ENCODE results near the gene NEU3. TPM values are rescaled to one million over a fixed set of nuclear protein-coding genes. Genes with fewer than 3 reads are reported as not detected.

Gene NEU3
- total RNA-seq, 1 donor from 2014 or later, result 16.5 TPM

- ChIA-PET POLR2A (no interaction called here), CTCF (interaction anchor here (1.0 to 4.8 kb wide), 12 partner anchors 8 to 225 kb away, joined by 3 to 27 read pairs (median 4); no protein-coding TSS in a partner anchor)
- ATAC-seq (ENCODE audit: low read depth) (no peak), DNase-seq (no peak)
- intact Hi-C loops (cut with micrococcal nuclease), result loop anchor here (1.0 to 5.0 kb wide), 3 partner anchors 119 to 225 kb away; no protein-coding TSS in a partner anchor
- Mint-ChIP-seq H3K27ac (no peak overlapping the region), H3K9me3 (peaks cover 4% of the 10 kb centered on the region), H3K36me3 (ENCODE audit: low read depth) (peaks cover 4% of the 10 kb centered on the region), H3K4me1 (no peaks in the 10 kb centered on the region), H3K4me3 (no peak overlapping the region), H3K27me3 (no peaks in the 10 kb centered on the region)
- TF ChIP-seq, protein P1, sequence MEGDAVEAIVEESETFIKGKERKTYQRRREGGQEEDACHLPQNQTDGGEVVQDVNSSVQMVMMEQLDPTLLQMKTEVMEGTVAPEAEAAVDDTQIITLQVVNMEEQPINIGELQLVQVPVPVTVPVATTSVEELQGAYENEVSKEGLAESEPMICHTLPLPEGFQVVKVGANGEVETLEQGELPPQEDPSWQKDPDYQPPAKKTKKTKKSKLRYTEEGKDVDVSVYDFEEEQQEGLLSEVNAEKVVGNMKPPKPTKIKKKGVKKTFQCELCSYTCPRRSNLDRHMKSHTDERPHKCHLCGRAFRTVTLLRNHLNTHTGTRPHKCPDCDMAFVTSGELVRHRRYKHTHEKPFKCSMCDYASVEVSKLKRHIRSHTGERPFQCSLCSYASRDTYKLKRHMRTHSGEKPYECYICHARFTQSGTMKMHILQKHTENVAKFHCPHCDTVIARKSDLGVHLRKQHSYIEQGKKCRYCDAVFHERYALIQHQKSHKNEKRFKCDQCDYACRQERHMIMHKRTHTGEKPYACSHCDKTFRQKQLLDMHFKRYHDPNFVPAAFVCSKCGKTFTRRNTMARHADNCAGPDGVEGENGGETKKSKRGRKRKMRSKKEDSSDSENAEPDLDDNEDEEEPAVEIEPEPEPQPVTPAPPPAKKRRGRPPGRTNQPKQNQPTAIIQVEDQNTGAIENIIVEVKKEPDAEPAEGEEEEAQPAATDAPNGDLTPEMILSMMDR (IDR thresholded peaks at IDR 0.05), result no peak
These were observed 34.8 kb downstream of the NEU3 start for GRCh38 chr11:75023446-75024067.

DNA sequence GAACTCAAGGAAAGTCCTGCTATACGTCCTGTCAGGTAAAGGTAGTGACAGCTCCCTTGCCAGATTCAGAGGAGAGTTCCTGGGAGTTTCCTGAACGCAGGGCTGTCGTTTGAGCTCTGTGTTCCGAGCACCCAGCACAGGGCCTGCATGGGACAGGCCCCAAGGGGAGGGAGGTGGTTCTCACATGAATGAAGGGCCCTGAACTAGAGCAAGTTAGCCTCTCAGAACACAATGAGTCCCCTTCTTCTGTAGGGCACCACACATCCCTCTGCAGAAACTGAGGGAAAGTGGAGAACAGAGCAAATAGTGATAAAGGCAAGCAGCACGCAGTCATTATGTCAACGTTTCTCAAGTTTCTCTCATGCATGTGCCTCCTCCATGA lies 35.3 kb downstream of the NEU3 start:
- intact Hi-C loops (cut with micrococcal nuclease), result loop anchor here (5.0 kb wide), 1 partner anchor 118 kb away; no protein-coding TSS in a partner anchor
- Mint-ChIP-seq H3K9me3 (no peaks in the 10 kb centered on the region), H3K27me3 (no peaks in the 10 kb centered on the region), H3K4me1 (no peaks in the 10 kb centered on the region), H3K4me3 (no peak overlapping the region), H3K36me3 (ENCODE audit: low read depth) (no peaks in the 10 kb centered on the region), H3K27ac (no peak overlapping the region)
- POLR2A ChIA-PET, result no interaction called here
- DNase-seq (no peak), ATAC-seq (ENCODE audit: low read depth) (no peak)
- CTCF ChIA-PET, result interaction anchor here (1.1 to 4.8 kb wide), 5 partner anchors 8 to 181 kb away, joined by 3 to 26 read pairs (median 4); no protein-coding TSS in a partner anchor
- TF ChIP-seq, protein P1 (IDR thresholded peaks at IDR 0.05), result no peak

GRCh38 chr11:75024764-75025211 lies 36.1 kb downstream of the NEU3 start:
- DNase-seq, result no peak
- H3K9me3 Mint-ChIP-seq, result no peaks in the 10 kb centered on the region
- no peaks in the 10 kb centered on the region for H3K4me1 Mint-ChIP-seq
- TF ChIP-seq, protein P1 (IDR thresholded peaks at IDR 0.05), result no peak
- no peaks in the 10 kb centered on the region for H3K36me3 Mint-ChIP-seq (ENCODE audit: low read depth)
- POLR2A ChIA-PET, result no interaction called here
- ATAC-seq (ENCODE audit: low read depth), result no peak
- no peaks in the 10 kb centered on the region for H3K27me3 Mint-ChIP-seq
- intact Hi-C loops (cut with micrococcal nuclease), result loop anchor here (5.0 kb wide), 1 partner anchor 118 kb away; no protein-coding TSS in a partner anchor
- CTCF ChIA-PET, result interaction anchor here (1.0 to 4.8 kb wide), 4 partner anchors 9 to 222 kb away, joined by 3 to 26 read pairs (median 8); no protein-coding TSS in a partner anchor
- H3K4me3 Mint-ChIP-seq, result no peak overlapping the region
- no peak overlapping the region for H3K27ac Mint-ChIP-seq

DNA sequence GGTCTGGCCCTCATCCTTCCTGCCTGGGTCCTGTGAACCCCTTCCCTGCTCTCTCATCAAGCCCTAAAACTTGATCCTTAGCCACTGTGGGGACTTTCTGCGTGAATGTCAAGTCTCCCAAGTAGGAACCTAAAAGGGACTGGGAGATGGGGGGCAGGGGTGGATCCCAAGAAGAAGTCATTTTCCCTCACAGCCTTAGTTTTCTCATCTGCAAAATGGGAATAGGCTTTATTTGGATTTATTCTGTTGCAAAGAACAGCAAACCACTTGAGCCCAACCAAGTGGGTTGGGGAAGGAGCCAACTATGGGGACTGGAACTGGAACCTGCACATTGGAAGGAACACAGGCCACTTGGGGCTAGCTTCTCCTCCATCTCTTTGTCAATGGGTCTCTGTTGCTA lies 36.8 kb downstream of the NEU3 start:
- CTCF ChIA-PET, result interaction anchor here (4.8 kb wide), 1 partner anchor 96 kb away, joined by 26 read pairs; no protein-coding TSS in a partner anchor
- DNase-seq, result no peak
- Mint-ChIP-seq H3K36me3 (ENCODE audit: low read depth) (no peaks in the 10 kb centered on the region), H3K9me3 (no peaks in the 10 kb centered on the region), H3K27me3 (no peaks in the 10 kb centered on the region), H3K4me1 (no peaks in the 10 kb centered on the region), H3K27ac (no peak overlapping the region), H3K4me3 (no peak overlapping the region)
- ATAC-seq (ENCODE audit: low read depth), result no peak
- TF ChIP-seq, protein P1 (IDR thresholded peaks at IDR 0.05), result no peak
- intact Hi-C loops (cut with micrococcal nuclease), result no loop called here
- POLR2A ChIA-PET, result no interaction called here

GRCh38 chr11:75028321-75028720 lies 39.6 kb downstream of the NEU3 start:
- H3K27me3 Mint-ChIP-seq, result peaks cover 3% of the 10 kb centered on the region
- no peak for ATAC-seq (ENCODE audit: low read depth)
- TF ChIP-seq, protein P1 (IDR thresholded peaks at IDR 0.05), result no peak
- ChIA-PET CTCF (interaction anchor here (0.8 kb wide), 1 partner anchor 98 kb away, joined by 3 read pairs; no protein-coding TSS in a partner anchor), POLR2A (no interaction called here)
- no peak overlapping the region for H3K4me3 Mint-ChIP-seq
- no peak overlapping the region for H3K27ac Mint-ChIP-seq
- no peak for DNase-seq
- H3K36me3 Mint-ChIP-seq (ENCODE audit: low read depth), result no peaks in the 10 kb centered on the region
- no peaks in the 10 kb centered on the region for H3K9me3 Mint-ChIP-seq
- intact Hi-C loops (cut with micrococcal nuclease), result no loop called here
- H3K4me1 Mint-ChIP-seq, result no peaks in the 10 kb centered on the region

All from activated B cell treated with CpG ODN at 0.5 μM for 24 hours (primary cell).